GM19035 (cell line): ENCODE results near the gene ARHGDIB.

Experiments
- ATAC-seq: cut with Tn5 transposase; IDR thresholded peaks from one replicate; pipeline ENCODE4 v1.9.1; 2021; ENCODE audit not compliant: unreplicated experiment

The ARHGDIB gene

GRCh38 chr12:14957551-14958168 lies 3.7 kb downstream of the ARHGDIB start:
- ATAC-seq = no peak

GRCh38 chr12:14956905-14957304 lies 4.5 kb downstream of the ARHGDIB start:
- ATAC-seq = no peak

- ATAC-seq = peak; percentile 23
These were observed 5.1 kb downstream of the ARHGDIB start for GRCh38 chr12:14956024-14956891.

GRCh38 chr12:14954269-14954668 lies 7.1 kb downstream of the ARHGDIB start:
- no peak for ATAC-seq

GRCh38 chr12:14953752-14954151 lies 7.6 kb downstream of the ARHGDIB start:
- ATAC-seq = no peak

GRCh38 chr12:14952299-14952921 lies 9.0 kb downstream of the ARHGDIB start:
- peak; percentile 59 for ATAC-seq

GRCh38 chr12:14951851-14952250 lies 9.6 kb downstream of the ARHGDIB start:
- ATAC-seq = no peak

GRCh38 chr12:14950982-14951746 lies 10.2 kb downstream of the ARHGDIB start:
- ATAC-seq = no peak

- ATAC-seq = no peak
These were observed 11.0 kb downstream of the ARHGDIB start for GRCh38 chr12:14950421-14950820.

GRCh38 chr12:14949631-14950030 lies 11.8 kb downstream of the ARHGDIB start:
- ATAC-seq = no peak

- peak; percentile 93 for ATAC-seq
These were observed 12.7 kb downstream of the ARHGDIB start for GRCh38 chr12:14948672-14949071.

- no peak for ATAC-seq
These were observed 14.5 kb downstream of the ARHGDIB start for GRCh38 chr12:14946861-14947260.

GRCh38 chr12:14946162-14946561 lies 15.2 kb downstream of the ARHGDIB start:
- no peak for ATAC-seq

- no peak for ATAC-seq
These were observed 19.0 kb downstream of the ARHGDIB start for GRCh38 chr12:14942196-14942931.

- ATAC-seq = no peak
These were observed 20.0 kb downstream of the ARHGDIB start for GRCh38 chr12:14941369-14941768.

GRCh38 chr12:14938301-14938700 lies 23.1 kb downstream of the ARHGDIB start, which contains the start of gene ERP27:
Gene ERP27, minus strand, starts transcription at chr12:14938537. Its CDS starts 29 bp downstream, at chr12:14938508.
- ATAC-seq = no peak

- ATAC-seq = peak; percentile 43
These were observed 23.7 kb downstream of the ARHGDIB start for GRCh38 chr12:14937689-14938088.

GRCh38 chr12:14937014-14937413 lies 24.4 kb downstream of the ARHGDIB start:
- no peak for ATAC-seq

GRCh38 chr12:14936224-14936861 lies 25.1 kb downstream of the ARHGDIB start:
- ATAC-seq = no peak

- no peak for ATAC-seq
These were observed 26.4 kb downstream of the ARHGDIB start for GRCh38 chr12:14935031-14935430.
